RPMI8226 (cell line): ENCODE data around the gene FERMT1.
A peak's percentile ranks its signal among the peaks of the same experiment; 100 is the strongest.

Experiments used
- DNase-seq: peaks from one replicate; pipeline ENCODE4 v3.0.0-alpha.2; 2015

The FERMT1 gene, protein sequence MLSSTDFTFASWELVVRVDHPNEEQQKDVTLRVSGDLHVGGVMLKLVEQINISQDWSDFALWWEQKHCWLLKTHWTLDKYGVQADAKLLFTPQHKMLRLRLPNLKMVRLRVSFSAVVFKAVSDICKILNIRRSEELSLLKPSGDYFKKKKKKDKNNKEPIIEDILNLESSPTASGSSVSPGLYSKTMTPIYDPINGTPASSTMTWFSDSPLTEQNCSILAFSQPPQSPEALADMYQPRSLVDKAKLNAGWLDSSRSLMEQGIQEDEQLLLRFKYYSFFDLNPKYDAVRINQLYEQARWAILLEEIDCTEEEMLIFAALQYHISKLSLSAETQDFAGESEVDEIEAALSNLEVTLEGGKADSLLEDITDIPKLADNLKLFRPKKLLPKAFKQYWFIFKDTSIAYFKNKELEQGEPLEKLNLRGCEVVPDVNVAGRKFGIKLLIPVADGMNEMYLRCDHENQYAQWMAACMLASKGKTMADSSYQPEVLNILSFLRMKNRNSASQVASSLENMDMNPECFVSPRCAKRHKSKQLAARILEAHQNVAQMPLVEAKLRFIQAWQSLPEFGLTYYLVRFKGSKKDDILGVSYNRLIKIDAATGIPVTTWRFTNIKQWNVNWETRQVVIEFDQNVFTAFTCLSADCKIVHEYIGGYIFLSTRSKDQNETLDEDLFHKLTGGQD

GRCh38 chr20:6122873-6123648, at the start of gene FERMT1:
FERMT1 (minus strand) TSS chr20:6123030; CDS start chr20:6119554, 3,476 bp downstream.
- DNase-seq = peak; percentile 93

DNA sequence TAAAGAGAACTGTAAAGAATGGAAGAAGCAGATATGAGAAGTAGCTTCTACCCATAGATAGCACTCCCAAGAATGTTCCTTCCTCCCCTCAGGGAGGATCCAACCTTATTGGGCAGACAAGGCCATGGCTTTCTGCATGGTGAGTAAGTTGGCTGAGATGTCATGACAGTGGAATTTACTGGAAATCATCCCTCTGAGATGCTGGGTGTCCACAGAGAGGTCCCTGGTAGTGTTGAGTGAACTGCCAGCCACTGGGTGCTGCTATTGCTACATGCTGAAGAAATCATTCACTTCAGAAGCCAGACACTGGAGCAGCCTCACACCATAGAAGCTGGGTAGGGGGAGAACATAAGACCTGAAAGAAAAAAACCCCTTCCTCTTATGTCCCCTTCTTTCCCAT, 46.4 kb upstream of the FERMT1 start:
- peak; percentile 49 for DNase-seq

GRCh38 chr20:6168204-6168603, 45.4 kb upstream of the FERMT1 start:
- DNase-seq = no peak

DNA sequence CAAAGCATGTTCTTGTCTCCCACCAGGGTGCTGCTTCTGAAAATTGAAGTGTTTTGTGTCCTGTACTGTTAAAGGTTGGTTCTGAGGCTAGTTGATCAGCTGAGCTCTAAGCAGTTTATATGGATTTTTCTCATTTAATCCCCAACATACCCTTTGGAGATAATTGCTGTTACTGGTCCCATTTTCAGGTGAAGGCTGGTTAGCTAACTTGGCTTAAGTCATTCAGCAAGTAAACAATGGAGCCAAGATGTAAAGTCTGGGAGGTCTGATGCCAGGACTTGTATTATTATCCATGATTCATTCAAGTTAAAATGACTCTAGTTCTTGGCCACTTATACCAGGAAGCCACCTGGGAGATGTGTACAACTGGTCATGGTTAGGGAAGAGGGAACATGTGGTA, 42.5 kb upstream of the FERMT1 start:
- DNase-seq = no peak

GRCh38 chr20:6164421-6165341, 41.9 kb upstream of the FERMT1 start:
- peak; percentile 93 for DNase-seq

DNA sequence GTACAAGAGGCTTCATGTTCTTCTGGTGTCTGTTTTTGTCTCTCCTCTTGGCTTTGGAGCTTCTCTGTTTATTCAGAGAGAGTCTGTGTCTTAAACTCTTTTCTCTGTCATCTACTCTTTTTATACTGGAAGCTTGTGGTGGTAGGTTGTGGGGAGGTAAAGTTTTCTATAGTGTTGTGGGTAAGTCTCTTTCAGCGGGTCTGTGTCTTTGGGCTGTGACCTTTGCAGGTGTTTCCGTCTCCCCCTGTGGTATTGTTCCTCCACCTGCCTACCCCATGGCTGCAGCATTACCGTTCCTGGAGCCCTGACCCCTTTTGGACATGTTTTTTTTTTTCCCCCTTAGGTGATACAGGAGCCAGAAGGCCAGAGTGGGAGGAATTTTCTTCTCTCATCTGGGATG, 37.9 kb upstream of the FERMT1 start:
- DNase-seq = peak; percentile 74

DNA sequence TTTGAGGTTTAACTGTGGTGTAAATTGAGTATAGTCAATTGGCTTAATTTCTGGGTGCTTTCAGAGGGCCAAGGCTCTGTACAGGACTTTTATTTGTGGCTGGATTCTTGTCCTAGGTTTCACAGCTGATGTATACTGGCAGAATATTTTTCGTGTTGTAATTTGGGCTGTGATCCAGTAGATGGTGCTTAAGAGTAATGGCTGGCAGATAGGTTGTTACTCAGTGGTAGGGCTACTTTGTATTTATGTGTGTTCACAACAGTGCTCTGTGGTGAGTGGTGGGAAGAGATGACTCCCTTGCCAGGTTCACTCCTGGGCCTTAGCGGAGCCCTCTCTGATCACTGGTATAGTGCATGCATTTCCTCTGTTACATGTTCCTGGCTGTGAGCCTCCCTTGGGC, 34.5 kb upstream of the FERMT1 start:
- peak; percentile 35 for DNase-seq

- DNase-seq = no peak
Measured at GRCh38 chr20:6152777-6153176, 29.9 kb upstream of the FERMT1 start.

GRCh38 chr20:6148073-6148472, 25.2 kb upstream of the FERMT1 start:
- DNase-seq = no peak

DNA sequence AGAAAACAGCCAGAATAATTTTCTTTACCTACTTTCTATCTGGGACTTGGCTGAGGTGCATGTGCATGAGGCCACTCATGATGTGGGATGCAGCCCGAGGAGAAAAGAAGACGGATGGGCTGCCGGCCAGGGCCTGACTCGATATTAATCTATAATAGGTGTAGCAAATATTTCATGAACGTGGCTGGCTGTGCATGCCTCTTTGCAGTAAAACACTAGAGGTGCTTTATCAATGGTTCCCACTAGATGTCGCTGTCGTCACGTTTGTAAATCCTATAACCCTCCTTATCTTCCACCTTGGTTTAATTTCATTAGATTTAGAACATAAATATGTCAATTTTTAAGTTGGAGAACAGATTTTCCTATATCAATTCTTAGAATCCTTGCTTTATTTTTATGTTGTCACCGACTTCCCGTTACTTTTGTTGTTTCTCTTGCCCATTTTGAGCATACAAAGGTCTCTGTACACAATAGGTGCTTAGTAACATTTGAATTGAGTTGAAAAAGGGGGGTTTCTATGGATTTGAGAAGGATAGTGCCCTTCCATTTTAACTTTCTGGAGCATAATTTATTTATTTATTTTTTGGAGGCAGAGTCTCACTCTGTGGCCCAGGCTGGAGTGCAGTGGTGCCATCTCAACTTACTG, 19.6 kb upstream of the FERMT1 start:
- peak; percentile 72 for DNase-seq

DNA sequence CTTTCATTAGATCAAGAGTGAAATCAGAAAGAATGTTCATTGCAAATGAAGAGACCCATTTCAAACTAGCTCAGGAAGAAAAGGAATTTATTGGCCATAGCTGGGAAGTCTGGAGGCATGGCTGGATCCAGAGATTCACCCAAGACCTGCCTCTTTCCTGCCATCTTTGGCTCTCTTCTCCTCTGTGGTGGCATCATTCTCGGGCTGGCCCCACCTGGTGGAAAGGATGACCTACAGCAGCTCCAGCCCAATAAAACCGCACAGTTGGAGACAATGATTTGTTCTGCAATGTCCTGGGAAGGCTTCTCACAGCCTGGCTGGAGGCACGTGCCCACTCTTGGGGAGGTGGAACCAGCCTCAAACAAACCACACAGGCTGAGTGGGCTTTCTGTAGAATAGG, 18.1 kb upstream of the FERMT1 start:
- DNase-seq = peak; percentile 26

- no peak for DNase-seq
Measured at GRCh38 chr20:6135347-6135746, 12.5 kb upstream of the FERMT1 start.

DNA sequence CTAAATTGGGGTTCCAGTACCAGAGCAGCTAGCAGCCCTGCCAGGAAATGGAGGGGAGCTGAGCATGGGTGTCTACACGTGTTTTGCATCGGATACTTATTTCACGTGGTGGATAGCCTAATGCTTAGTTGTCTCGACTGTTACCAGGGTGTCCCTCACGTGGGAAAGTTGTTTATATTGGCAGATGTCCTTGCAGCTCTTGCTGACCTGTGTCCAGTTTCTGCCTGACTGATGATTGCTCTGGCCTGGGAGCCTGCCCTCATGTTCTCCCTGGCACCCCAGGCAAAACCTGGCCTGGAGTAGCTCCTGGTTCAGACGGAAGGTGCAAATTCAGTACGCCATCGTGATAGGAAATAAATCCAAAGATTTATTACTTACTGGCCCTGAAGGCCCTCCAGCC, 11.8 kb upstream of the FERMT1 start:
- no peak for DNase-seq

DNA sequence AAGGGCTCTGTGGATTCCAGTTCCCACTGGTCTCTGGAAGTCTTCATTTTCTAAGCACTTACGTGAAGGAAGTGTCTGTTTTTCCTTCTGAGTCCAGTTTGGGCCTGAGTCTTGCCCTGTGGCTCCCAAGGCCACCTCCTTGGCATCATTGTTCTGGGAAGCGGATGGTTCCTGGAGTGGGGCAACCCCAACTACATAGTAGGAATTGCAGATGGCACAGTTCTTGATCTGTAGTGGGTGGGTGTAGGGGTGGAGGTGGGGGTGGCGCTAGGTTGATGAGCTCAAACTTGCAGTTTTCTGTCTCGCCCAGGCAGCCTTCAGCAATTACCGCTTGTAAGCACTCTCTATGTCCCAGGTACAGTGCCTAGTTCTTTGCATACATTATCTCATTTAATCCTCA, 7.2 kb upstream of the FERMT1 start:
- no peak for DNase-seq

DNA sequence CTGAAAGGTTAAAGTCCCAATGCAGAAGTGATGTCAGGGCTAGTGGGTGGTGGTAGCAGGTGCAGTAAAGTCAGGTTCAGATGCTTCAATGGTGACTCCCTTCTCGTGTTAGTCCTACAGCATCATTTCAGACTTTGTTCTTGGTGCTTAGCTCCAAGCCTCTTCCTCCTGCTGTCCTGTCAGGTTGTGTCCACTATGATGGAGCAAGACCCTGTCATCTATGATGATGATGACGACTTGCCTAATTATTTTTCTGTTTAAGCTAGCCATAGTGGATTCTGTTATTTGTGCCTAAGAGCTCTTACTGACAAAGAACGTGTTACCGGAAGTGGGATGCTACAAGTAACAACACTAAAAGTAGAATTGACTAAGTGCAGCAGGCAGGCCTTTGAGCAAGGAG, 5.0 kb upstream of the FERMT1 start:
- no peak for DNase-seq

- no peak for DNase-seq
Measured at GRCh38 chr20:6126846-6127245, 4.0 kb upstream of the FERMT1 start.

DNA sequence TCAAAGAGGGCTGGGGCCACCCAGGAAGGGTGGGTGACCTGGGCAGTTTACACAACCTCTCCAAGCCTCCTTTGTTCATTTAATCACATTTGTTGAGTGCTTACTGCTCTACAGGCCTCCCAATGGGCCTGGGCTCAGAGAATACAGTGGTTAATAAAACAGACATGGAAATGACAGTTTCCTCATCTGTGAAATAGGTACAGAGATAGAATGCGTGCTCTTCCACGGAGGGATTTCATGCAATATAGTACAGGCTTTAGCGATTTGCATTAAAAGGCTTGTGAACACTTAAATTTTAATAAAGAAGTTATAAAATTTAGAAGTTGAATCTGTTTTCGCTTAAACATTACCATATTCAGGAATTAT, 802 bp upstream of the FERMT1 start:
- no peak for DNase-seq

- DNase-seq = peak; percentile 56
Measured at GRCh38 chr20:6122111-6122872, 538 bp downstream of the FERMT1 start.

GRCh38 chr20:6121504-6121903, 1.3 kb downstream of the FERMT1 start:
- DNase-seq = no peak

DNA sequence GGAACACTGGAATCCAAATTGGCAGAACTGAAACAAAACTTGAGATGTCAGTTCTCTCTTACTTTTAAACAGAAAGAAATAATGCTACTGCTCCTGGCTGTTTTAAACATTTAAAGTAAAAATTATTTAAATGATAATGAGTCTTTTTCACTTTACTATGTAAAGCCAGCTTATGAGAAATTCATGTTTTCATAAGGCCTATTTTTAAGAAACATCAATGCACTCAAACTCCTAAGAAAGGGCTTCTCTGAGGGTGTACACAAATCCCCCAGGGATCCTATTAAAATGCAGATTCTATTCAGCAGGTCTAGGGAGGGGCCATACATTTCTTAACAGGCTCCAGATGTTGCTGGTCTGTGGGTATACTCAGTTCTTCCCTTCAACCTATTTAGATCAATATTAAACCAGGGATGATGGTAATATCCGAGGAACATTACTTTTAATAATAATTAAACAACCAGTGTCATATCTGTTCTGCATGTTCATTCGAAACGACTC, 2.3 kb downstream of the FERMT1 start:
- no peak for DNase-seq

- DNase-seq = no peak
Measured at GRCh38 chr20:6116758-6117157, 6.1 kb downstream of the FERMT1 start.
